ENCODE results near the gene PYROXD2. TPM values are rescaled to one million over a fixed set of nuclear protein-coding genes. Genes with fewer than 3 reads are reported as not detected.

The PYROXD2 gene
- polyA plus RNA-seq, 1 of the 3 experiments (the other 2 are of a cell fraction): 26.7 TPM

DNA sequence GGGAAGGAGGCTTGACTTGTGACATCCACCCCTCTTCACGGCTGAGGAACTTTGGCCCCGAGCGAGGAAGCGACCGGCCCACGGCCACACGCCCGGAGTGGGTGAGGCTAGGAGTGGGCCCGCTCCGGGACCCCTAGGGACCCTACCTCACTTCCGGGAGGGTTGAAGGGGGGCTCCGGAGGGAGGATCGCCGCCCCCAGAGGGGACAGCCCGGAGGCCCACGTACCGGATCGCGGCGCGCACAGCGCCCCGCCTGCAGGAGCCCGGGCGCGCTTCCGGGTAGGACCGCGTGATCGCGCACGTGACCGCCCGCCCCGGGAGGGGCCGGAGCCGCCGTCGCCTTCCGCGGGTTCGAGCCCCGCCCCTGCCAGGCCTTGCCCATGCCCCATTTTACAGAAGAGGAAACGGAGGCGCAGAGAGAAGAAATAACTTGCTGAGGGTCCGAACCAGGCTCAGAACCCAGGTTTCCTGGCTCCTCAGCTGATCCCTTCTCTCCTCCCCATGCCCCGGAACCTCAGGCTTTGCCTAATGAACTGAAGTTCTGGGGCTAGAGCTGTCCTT, 31.8 kb upstream of the PYROXD2 start, which contains the start of gene HPS1 (continued):
- TF ChIP-seq USF1 (IDR thresholded peaks at IDR 0.05; ENCODE audit: borderline replicate concordance, low read depth) (peak; percentile 99), GATA2 (CRISPR knock-in tag; IDR thresholded peaks at IDR 0.05) (no peak), MEF2A (IDR thresholded peaks at IDR 0.05; ENCODE audit: borderline replicate concordance, low read depth) (no peak), YY1 (IDR thresholded peaks at IDR 0.05; ENCODE audit: low read depth) (no peak), RCOR1 (IDR thresholded peaks at IDR 0.05; ENCODE audit: low read length) (peak; percentile 59; the same call in 1 of the 2 replicates), SMC3 (IDR thresholded peaks at IDR 0.05; ENCODE audit: low read depth, low read length) (no peak)
- TF ChIP-seq, protein P1, sequence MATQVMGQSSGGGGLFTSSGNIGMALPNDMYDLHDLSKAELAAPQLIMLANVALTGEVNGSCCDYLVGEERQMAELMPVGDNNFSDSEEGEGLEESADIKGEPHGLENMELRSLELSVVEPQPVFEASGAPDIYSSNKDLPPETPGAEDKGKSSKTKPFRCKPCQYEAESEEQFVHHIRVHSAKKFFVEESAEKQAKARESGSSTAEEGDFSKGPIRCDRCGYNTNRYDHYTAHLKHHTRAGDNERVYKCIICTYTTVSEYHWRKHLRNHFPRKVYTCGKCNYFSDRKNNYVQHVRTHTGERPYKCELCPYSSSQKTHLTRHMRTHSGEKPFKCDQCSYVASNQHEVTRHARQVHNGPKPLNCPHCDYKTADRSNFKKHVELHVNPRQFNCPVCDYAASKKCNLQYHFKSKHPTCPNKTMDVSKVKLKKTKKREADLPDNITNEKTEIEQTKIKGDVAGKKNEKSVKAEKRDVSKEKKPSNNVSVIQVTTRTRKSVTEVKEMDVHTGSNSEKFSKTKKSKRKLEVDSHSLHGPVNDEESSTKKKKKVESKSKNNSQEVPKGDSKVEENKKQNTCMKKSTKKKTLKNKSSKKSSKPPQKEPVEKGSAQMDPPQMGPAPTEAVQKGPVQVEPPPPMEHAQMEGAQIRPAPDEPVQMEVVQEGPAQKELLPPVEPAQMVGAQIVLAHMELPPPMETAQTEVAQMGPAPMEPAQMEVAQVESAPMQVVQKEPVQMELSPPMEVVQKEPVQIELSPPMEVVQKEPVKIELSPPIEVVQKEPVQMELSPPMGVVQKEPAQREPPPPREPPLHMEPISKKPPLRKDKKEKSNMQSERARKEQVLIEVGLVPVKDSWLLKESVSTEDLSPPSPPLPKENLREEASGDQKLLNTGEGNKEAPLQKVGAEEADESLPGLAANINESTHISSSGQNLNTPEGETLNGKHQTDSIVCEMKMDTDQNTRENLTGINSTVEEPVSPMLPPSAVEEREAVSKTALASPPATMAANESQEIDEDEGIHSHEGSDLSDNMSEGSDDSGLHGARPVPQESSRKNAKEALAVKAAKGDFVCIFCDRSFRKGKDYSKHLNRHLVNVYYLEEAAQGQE (IDR thresholded peaks at IDR 0.05; ENCODE audit: low read depth, low read length): no peak

GRCh38 chr10:98446151-98446660, 31.2 kb upstream of the PYROXD2 start:
- Histone ChIP-seq H3K27ac (ENCODE audit: low read depth in 2 of 2, low read length in 1 of 2) (peak overlapping the region in 1 of 2 experiments; percentile 34; a peak in 3 of 4 replicates), H3F3A (replicated peaks; ENCODE audit: insufficient read depth) (peaks cover 9% of the 10 kb centered on the region), H3K9ac (peak overlapping the region; percentile 82), H3K9me3 (peaks cover 2% of the 10 kb centered on the region; the same call in 1 of the 2 replicates), H3K79me2 (ENCODE audit: insufficient read depth) (peaks cover 5% of the 10 kb centered on the region; the same call in 1 of the 2 replicates), H3K4me3 (ENCODE audit: low read depth in 2 of 2, low read length in 1 of 2) (peak overlapping the region; percentile 75 to 77), H3K4me2 (peak overlapping the region; percentile 89), H3K27me3 (ENCODE audit: insufficient read depth) (no peaks in the 10 kb centered on the region), H3K9me2 (no peaks in the 10 kb centered on the region; the same call in 1 of the 2 replicates), H3K4me1 (ENCODE audit: control insufficient read depth in 1 of 2, insufficient read depth in 2 of 2, low read depth in 1 of 2, low read length in 1 of 2) (peaks cover 0 to 11% of the 10 kb centered on the region in 2 experiments; a peak in 1 of 4 replicates), H4K20me1 (ENCODE audit: insufficient read depth) (no peaks in the 10 kb centered on the region), H3K36me3 (replicated peaks in 1 of 2; ENCODE audit: control insufficient read depth in 1 of 2, insufficient read depth in 2 of 2, low read length in 1 of 2) (peaks cover 10 to 25% of the 10 kb centered on the region in 2 experiments), H2AFZ (ENCODE audit: low read depth) (peak overlapping the region; percentile 100)
- ChIA-PET CTCF (interaction anchor here (1.0 to 2.5 kb wide), 2 partner anchors 22 to 137 kb away, joined by 3 to 15 read pairs; no protein-coding TSS in a partner anchor), POLR2A (interaction anchor here (0.6 kb wide), 1 partner anchor 63 kb away, joined by 3 read pairs; no protein-coding TSS in a partner anchor)
- WGBS (ENCODE audit: low lambda C conversion rate): 60% methylated on average over 23 of the region's 28 CpGs
- DNase-seq: peak; percentile 50
- TF ChIP-seq RAD21 (IDR thresholded peaks at IDR 0.05; ENCODE audit: low read length) (no peak), PBX3 (IDR thresholded peaks at IDR 0.05) (no peak), RFX5 (IDR thresholded peaks at IDR 0.05; ENCODE audit: low read length) (no peak), TAF1 (IDR thresholded peaks at IDR 0.05; ENCODE audit: borderline replicate concordance, low read depth, low read length) (no peak), CHD2 (IDR thresholded peaks at IDR 0.05; ENCODE audit: low read length, partially characterized antibody) (no peak), SMC3 (IDR thresholded peaks at IDR 0.05; ENCODE audit: low read depth, low read length) (no peak), NRF1 (IDR thresholded peaks at IDR 0.05; ENCODE audit: low read depth, low read length) (no peak), MXI1 (IDR thresholded peaks at IDR 0.05; ENCODE audit: low read depth, low read length) (no peak), EZH2phosphoT487 (IDR thresholded peaks at IDR 0.05; ENCODE audit: borderline replicate concordance, low read depth) (no peak), TEAD4 (IDR thresholded peaks at IDR 0.05; ENCODE audit: borderline replicate concordance, insufficient read depth) (no peak), EP300 (IDR thresholded peaks at IDR 0.05; ENCODE audit: borderline replicate concordance in 1 of 2, low read depth in 1 of 2, low read length in 1 of 2) (no peak)
- TF ChIP-seq, protein P2, sequence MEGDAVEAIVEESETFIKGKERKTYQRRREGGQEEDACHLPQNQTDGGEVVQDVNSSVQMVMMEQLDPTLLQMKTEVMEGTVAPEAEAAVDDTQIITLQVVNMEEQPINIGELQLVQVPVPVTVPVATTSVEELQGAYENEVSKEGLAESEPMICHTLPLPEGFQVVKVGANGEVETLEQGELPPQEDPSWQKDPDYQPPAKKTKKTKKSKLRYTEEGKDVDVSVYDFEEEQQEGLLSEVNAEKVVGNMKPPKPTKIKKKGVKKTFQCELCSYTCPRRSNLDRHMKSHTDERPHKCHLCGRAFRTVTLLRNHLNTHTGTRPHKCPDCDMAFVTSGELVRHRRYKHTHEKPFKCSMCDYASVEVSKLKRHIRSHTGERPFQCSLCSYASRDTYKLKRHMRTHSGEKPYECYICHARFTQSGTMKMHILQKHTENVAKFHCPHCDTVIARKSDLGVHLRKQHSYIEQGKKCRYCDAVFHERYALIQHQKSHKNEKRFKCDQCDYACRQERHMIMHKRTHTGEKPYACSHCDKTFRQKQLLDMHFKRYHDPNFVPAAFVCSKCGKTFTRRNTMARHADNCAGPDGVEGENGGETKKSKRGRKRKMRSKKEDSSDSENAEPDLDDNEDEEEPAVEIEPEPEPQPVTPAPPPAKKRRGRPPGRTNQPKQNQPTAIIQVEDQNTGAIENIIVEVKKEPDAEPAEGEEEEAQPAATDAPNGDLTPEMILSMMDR (IDR thresholded peaks at IDR 0.05): no peak
- TF ChIP-seq, protein P3, sequence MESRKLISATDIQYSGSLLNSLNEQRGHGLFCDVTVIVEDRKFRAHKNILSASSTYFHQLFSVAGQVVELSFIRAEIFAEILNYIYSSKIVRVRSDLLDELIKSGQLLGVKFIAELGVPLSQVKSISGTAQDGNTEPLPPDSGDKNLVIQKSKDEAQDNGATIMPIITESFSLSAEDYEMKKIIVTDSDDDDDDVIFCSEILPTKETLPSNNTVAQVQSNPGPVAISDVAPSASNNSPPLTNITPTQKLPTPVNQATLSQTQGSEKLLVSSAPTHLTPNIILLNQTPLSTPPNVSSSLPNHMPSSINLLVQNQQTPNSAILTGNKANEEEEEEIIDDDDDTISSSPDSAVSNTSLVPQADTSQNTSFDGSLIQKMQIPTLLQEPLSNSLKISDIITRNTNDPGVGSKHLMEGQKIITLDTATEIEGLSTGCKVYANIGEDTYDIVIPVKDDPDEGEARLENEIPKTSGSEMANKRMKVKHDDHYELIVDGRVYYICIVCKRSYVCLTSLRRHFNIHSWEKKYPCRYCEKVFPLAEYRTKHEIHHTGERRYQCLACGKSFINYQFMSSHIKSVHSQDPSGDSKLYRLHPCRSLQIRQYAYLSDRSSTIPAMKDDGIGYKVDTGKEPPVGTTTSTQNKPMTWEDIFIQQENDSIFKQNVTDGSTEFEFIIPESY (IDR thresholded peaks at IDR 0.05; ENCODE audit: borderline replicate concordance, low read depth): no peak
- TF ChIP-seq, protein P4, sequence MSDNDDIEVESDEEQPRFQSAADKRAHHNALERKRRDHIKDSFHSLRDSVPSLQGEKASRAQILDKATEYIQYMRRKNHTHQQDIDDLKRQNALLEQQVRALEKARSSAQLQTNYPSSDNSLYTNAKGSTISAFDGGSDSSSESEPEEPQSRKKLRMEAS (IDR thresholded peaks at IDR 0.05; ENCODE audit: low read depth): no peak
